Measurements from ENCODE around the gene LHB.

GRCh38 chr19:48987323-48987722 is 29.6 kb downstream of the LHB start:
- no peak for TF ChIP-seq CTCF (conservative IDR thresholded peaks at IDR 0.05; ENCODE audit: low read length)
- no peak for TF ChIP-seq EZH2phosphoT487 (IDR thresholded peaks at IDR 0.05; ENCODE audit: borderline replicate concordance, low read depth, low read length)
